Osteoblast (primary cell): Measurements from ENCODE around the gene ADGRE3. TPM values are rescaled to one million over a fixed set of nuclear protein-coding genes. Genes with fewer than 3 reads are reported as not detected.
A peak's percentile ranks its signal among the peaks of the same experiment; 100 is the strongest.

Experiments
- DNase-seq: peaks from one replicate; pipeline ENCODE4 v3.0.0; 2011; ENCODE audit warnings: low spot score, mixed read lengths; ENCODE audit not compliant: insufficient read length; ENCODE audit errors: missing footprints
- H2AFZ ChIP-seq: 2 replicates; pipeline ENCODE4 v1.6.0; 2011; ENCODE audit warnings: mild to moderate bottlenecking, low read length
- H3K27ac ChIP-seq: 2 replicates; pipeline ENCODE4 v1.5.1; 2011; ENCODE audit warnings: mild to moderate bottlenecking, low read depth, low read length, moderate library complexity
- H3K27me3 ChIP-seq: 2 replicates; pipeline ENCODE4 v1.6.0; 2012; ENCODE audit warnings: mild to moderate bottlenecking, control low read depth, inconsistent platforms, low read length, moderate library complexity; ENCODE audit not compliant: insufficient read depth
- H3K36me3 ChIP-seq: 2 replicates; pipeline ENCODE4 v1.5.1; 2011; ENCODE audit warnings: mild to moderate bottlenecking, low read length, control low read depth, moderate library complexity; ENCODE audit not compliant: insufficient read depth
- H3K4me1 ChIP-seq: 2 replicates; pipeline ENCODE4 v1.5.1; 2011; ENCODE audit warnings: mild to moderate bottlenecking, low read length, control low read depth, moderate library complexity; ENCODE audit not compliant: insufficient read depth
- H3K4me2 ChIP-seq: 2 replicates; pipeline ENCODE4 v1.6.0; 2011; ENCODE audit warnings: mild to moderate bottlenecking, low read length; ENCODE audit not compliant: insufficient read depth
- H3K4me3 ChIP-seq: fragments of 200-600 bp; sonication (generic); 3 replicates; pipeline ENCODE4 v1.5.1; 2012; ENCODE audit warnings: mild to moderate bottlenecking, low read length, inconsistent platforms; ENCODE audit not compliant: insufficient read depth
- H3K79me2 ChIP-seq: 2 replicates; pipeline ENCODE4 v1.6.0; 2012; ENCODE audit warnings: mild to moderate bottlenecking, low read length, control low read depth, inconsistent platforms; ENCODE audit not compliant: insufficient read depth
- H3K9me3 ChIP-seq: 2 replicates; pipeline ENCODE4 v1.5.1; 2011; ENCODE audit warnings: low read depth, low read length, control low read depth
- H4K20me1 ChIP-seq: 2 replicates; pipeline ENCODE4 v1.6.0; 2012; ENCODE audit warnings: mild to moderate bottlenecking, low read length, control low read depth; ENCODE audit not compliant: insufficient read depth
- CTCF ChIP-seq: IDR thresholded peaks from 2 replicates; pipeline ENCODE4 v1.5.1; 2011; ENCODE audit warnings: mild to moderate bottlenecking, low read depth, low read length, moderate library complexity; ENCODE audit errors: extremely low read depth
- total RNA-seq: library from RNA; depleted of rRNA; stranded (reverse); fragments of >200 nt; gene quantifications from 2 replicates; pipeline ENCODE4 v1.2.3, GENCODE V29; 2012

Gene ADGRE3
- total RNA-seq, 1 donor, result not detected

GRCh38 chr19:14670408-14670807, 4.2 kb downstream of the ADGRE3 start:
- no peak overlapping the region for H3K4me2 ChIP-seq

GRCh38 chr19:14669940-14670339, 4.7 kb downstream of the ADGRE3 start:
- Histone ChIP-seq H2AFZ (no peak overlapping the region), H3K36me3 (no peaks in the 10 kb centered on the region), H3K27ac (no peak overlapping the region), H3K27me3 (no peaks in the 10 kb centered on the region), H3K4me3 (no peak overlapping the region), H3K4me2 (no peak overlapping the region), H4K20me1 (no peaks in the 10 kb centered on the region), H3K9me3 (no peaks in the 10 kb centered on the region), H3K79me2 (no peaks in the 10 kb centered on the region), H3K4me1 (peaks cover 4% of the 10 kb centered on the region)
- TF ChIP-seq CTCF, result no peak
- DNase-seq, result peak; percentile 43

More at GRCh38 chr19:14670408-14670807, 4.2 kb downstream of the ADGRE3 start:
- no peaks in the 10 kb centered on the region for H4K20me1 ChIP-seq
- H3K27me3 ChIP-seq, result no peaks in the 10 kb centered on the region
- no peak overlapping the region for H2AFZ ChIP-seq
- no peaks in the 10 kb centered on the region for H3K79me2 ChIP-seq
- TF ChIP-seq CTCF, result no peak
- no peak overlapping the region for H3K27ac ChIP-seq
- H3K4me1 ChIP-seq, result peaks cover 4% of the 10 kb centered on the region
- no peak for DNase-seq
- H3K4me3 ChIP-seq, result no peak overlapping the region
- H3K9me3 ChIP-seq, result no peaks in the 10 kb centered on the region
- H3K36me3 ChIP-seq, result no peaks in the 10 kb centered on the region

- H3K27me3 ChIP-seq, result no peaks in the 10 kb centered on the region
Measured at GRCh38 chr19:14661372-14661924, 13.2 kb downstream of the ADGRE3 start.

More at GRCh38 chr19:14661372-14661924, 13.2 kb downstream of the ADGRE3 start:
- no peak overlapping the region for H2AFZ ChIP-seq
- H3K36me3 ChIP-seq, result no peaks in the 10 kb centered on the region
- no peak overlapping the region for H3K4me2 ChIP-seq
- no peaks in the 10 kb centered on the region for H3K4me1 ChIP-seq
- H3K79me2 ChIP-seq, result no peaks in the 10 kb centered on the region
- no peak for DNase-seq
- TF ChIP-seq CTCF, result no peak
- H3K4me3 ChIP-seq, result no peak overlapping the region
- H3K27ac ChIP-seq, result no peak overlapping the region
- no peaks in the 10 kb centered on the region for H4K20me1 ChIP-seq
- no peaks in the 10 kb centered on the region for H3K9me3 ChIP-seq
